Lung (tissue), 12 donors: ENCODE results near the gene TCF12. TPM values are rescaled to one million over a fixed set of nuclear protein-coding genes. Genes with fewer than 3 reads are reported as not detected.
"Not testable (repeated sequence)": the region's sequence is repeated elsewhere in the genome, so short reads cannot be mapped to it uniquely, and the experiment has no call there.

Experiments used
- ATAC-seq: fragments of 200-7000 bp; cut with Tn5 transposase; one replicate; pipeline ENCODE4 v1.9.1; 2020; ENCODE audit warnings: moderate number of reproducible peaks; ENCODE audit not compliant: insufficient read depth, low FRiP score
- DNase-seq, 3 donors: peaks; one replicate each; pipeline ENCODE4 v3.0.0-alpha.2; 2013 to 2017
- H3K27ac ChIP-seq, 2 donors: one replicate each; pipeline ENCODE4 v1.5.1; 2013; ENCODE audit warnings: mild to moderate bottlenecking in 2 of 2, moderate library complexity in 2 of 2, control low read depth in 1 of 2, inconsistent platforms in 1 of 2, low read depth in 1 of 2, low read length in 1 of 2
- H3K27me3 ChIP-seq, 3 donors: one replicate each; pipeline ENCODE4 v1.5.1; 2013; ENCODE audit warnings: low read length in 2 of 3; ENCODE audit not compliant: control insufficient read depth in 3 of 3, insufficient read depth in 3 of 3
- H3K36me3 ChIP-seq, 4 donors: one replicate each; pipeline ENCODE4 v1.5.1; 2013; ENCODE audit warnings: low read length in 4 of 4, mild to moderate bottlenecking in 1 of 4, moderate library complexity in 1 of 4; ENCODE audit not compliant: control insufficient read depth in 4 of 4, insufficient read depth in 4 of 4
- H3K4me1 ChIP-seq, 5 donors: one replicate each; pipeline ENCODE4 v1.5.1; 2013; ENCODE audit warnings: low read length in 5 of 5, mild to moderate bottlenecking in 2 of 5, moderate library complexity in 1 of 5; ENCODE audit not compliant: control insufficient read depth in 5 of 5, insufficient read depth in 5 of 5
- H3K4me3 ChIP-seq: one replicate; pipeline ENCODE4 v1.5.1; 2013; ENCODE audit warnings: mild to moderate bottlenecking, control low read depth, moderate library complexity
- H3K9ac ChIP-seq, 2 donors: one replicate each; pipeline ENCODE4 v1.5.1; 2013; ENCODE audit warnings: low read length in 2 of 2, control low read depth in 1 of 2; ENCODE audit not compliant: insufficient read depth in 1 of 2
- H3K9me3 ChIP-seq, 4 donors: one replicate each; pipeline ENCODE4 v1.5.1; 2013; ENCODE audit warnings: low read length in 3 of 4, mild to moderate bottlenecking in 1 of 4, moderate library complexity in 1 of 4; ENCODE audit not compliant: control insufficient read depth in 4 of 4, insufficient read depth in 3 of 4
- CTCF ChIP-seq: IDR thresholded peaks from 2 replicates; pipeline ENCODE4 v1.5.1; 2012; ENCODE audit warnings: mild to moderate bottlenecking; ENCODE audit errors: control extremely low read depth, extremely low read depth
- WGBS, 2 donors: extraction: QIAGEN DNeasy Blood & Tissue Kit; methylation state at CpG; one replicate each; pipeline ENCODE4 v1.1.7; 2013; 5-methylcytosine and 5-hydroxymethylcytosine counted together
- polyA plus RNA-seq, 2 donors: library from polyadenylated mRNA; stranded (reverse); fragments of 200-250 nt; gene quantifications; one replicate each; pipeline ENCODE4 v1.2.1, GENCODE V29; 2013
- total RNA-seq, 2 donors: library from RNA; depleted of rRNA in 1 of 2; stranded (reverse); fragments of >200 nt in 1 of 2; gene quantifications; one replicate each; pipeline ENCODE4 v1.2.1, GENCODE V29; 2014 to 2021
- donor health status: control.
- donor health status: control.
- donor health status: Bipolar disorder and iron deficiency.
- donor health status: healthy.
- donor health status: DM: yes; HTN: yes; CAD: no.

Gene TCF12
- total and polyA plus RNA-seq, 4 donors, result 9.6 to 314 (median 56.3) TPM

GRCh38 chr15:57094321-57095257 lies 176.1 kb downstream of the TCF12 start:
- TF ChIP-seq CTCF, result no peak
- ATAC-seq, result no peak
- H3K4me3 ChIP-seq, result no peak overlapping the region
- H3K36me3 ChIP-seq, result peaks cover 0 to 5% (median under 1%) of the 10 kb centered on the region in 4 donors
- WGBS, 2 donors, result 70 to 76% methylated on average over 6 of the region's 6 CpGs
- H3K9me3 ChIP-seq, result no peaks in the 10 kb centered on the region
- DNase-seq, result no peak
- H3K4me1 ChIP-seq, result peaks cover 0 to 3% (median 0%) of the 10 kb centered on the region in 5 donors
- no peak overlapping the region for H3K27ac ChIP-seq
- no peak overlapping the region for H3K9ac ChIP-seq
- H3K27me3 ChIP-seq, result no peaks in the 10 kb centered on the region

GRCh38 chr15:57095896-57096295 lies 177.5 kb downstream of the TCF12 start:
- no peak overlapping the region for H3K4me3 ChIP-seq
- H3K36me3 ChIP-seq, result peaks cover 0 to 5% (median under 1%) of the 10 kb centered on the region in 4 donors
- no peak overlapping the region for H3K27ac ChIP-seq
- WGBS, 2 donors, result 70 to 85% methylated on average over 4 of the region's 4 CpGs
- H3K9me3 ChIP-seq, result no peaks in the 10 kb centered on the region
- no peak for TF ChIP-seq CTCF
- no peak for ATAC-seq
- DNase-seq, result no peak
- no peak overlapping the region for H3K9ac ChIP-seq
- no peaks in the 10 kb centered on the region for H3K27me3 ChIP-seq
- H3K4me1 ChIP-seq, result peaks cover 0 to 3% (median 0%) of the 10 kb centered on the region in 5 donors

GRCh38 chr15:57097246-57097645 lies 178.8 kb downstream of the TCF12 start:
- no peak overlapping the region for H3K27ac ChIP-seq
- no peak for ATAC-seq
- no peak overlapping the region for H3K4me3 ChIP-seq
- 97 to 99% methylated on average over 1 of the region's 1 CpG for WGBS, 2 donors
- H3K4me1 ChIP-seq, result peaks cover 0 to 3% (median 0%) of the 10 kb centered on the region in 5 donors
- H3K27me3 ChIP-seq, result no peaks in the 10 kb centered on the region
- H3K36me3 ChIP-seq, result peaks cover 0 to 5% (median 0%) of the 10 kb centered on the region in 4 donors
- DNase-seq, result no peak
- H3K9me3 ChIP-seq, result no peaks in the 10 kb centered on the region
- TF ChIP-seq CTCF, result no peak
- H3K9ac ChIP-seq, result no peak overlapping the region

DNA sequence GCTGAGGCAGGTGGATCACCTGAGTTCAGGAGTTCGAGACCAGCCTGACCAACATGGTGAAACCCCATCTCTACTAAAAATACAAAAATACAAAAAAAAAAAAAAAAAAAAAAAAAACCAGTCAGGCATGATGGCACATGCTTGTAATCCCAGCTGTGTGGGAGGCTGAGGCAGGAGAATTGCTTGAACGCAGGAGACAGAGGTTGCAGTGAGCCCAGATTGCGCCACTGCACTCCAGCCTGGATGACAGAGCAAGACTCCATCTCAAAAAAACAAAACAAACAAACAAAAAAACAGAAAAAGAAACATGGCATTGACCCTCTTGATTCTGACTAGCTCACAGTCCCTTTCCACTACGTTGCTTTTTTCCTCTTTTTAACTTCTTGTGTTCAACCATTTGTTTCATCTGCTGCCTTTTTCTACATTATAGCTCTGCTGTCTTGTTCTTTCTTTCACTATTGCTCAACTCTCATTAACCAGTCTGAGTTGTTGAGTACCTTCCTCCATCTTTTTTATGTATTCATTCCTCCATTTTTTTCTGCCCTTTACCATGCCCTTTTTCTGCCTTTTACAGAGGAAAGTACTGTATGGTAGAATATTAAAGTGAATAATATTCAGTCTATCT lies 179.6 kb downstream of the TCF12 start:
- WGBS, 2 donors, result 69 to 85% methylated on average over 4 of the region's 4 CpGs
- H3K27ac ChIP-seq, ATAC-seq, DNase-seq, H3K4me1 ChIP-seq, H3K4me3 ChIP-seq, H3K9me3 ChIP-seq, H3K36me3 ChIP-seq, H3K27me3 ChIP-seq, H3K9ac ChIP-seq: not testable (repeated sequence)
